ENCODE results near the gene RDM1.
A peak's percentile ranks its signal among the peaks of the same experiment; 100 is the strongest.
"Not testable (repeated sequence)": the region's sequence is repeated elsewhere in the genome, so short reads cannot be mapped to it uniquely, and the experiment has no call there.

RDM1 gene

DNA sequence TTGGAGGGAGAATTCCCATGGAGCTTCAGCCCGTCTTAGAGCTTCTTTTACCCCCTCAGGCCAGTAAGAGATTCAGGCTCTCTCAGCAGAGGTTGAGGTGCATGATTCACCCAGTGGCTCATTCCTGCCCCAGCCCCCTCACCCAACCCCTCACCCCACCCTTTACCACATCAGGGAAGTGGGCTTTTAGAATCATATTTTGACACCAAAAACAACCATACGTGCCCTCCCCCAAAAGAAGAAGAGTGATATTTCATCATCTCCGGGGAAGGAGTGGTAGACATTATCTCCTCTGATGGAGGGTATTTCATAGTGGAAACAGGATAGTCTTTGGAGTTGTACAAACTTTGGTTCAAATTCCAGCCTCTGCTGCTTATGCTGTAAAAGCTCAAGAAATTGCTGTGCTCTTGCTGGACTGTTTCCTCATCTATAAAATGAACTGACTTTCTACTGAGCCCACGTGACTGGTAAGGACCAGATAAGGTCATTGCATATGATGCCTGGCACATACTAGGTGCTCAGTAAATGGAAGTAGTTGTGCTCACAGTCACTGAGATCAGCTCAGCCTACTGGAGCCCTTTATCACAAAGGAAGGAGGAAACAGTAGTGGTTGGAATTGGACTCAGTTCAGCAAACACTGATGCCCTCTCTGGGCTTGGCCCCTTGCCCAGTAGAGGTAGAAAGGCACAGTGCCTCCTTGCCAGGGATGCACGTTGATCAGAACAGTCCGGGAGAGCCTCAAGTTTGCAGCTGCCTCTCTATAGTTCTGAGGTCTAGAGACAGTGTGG lies 32.1 kb downstream of the RDM1 start:
- DNase-seq (ENCODE audit: low read depth in 3 of 3) = no peak

DNA sequence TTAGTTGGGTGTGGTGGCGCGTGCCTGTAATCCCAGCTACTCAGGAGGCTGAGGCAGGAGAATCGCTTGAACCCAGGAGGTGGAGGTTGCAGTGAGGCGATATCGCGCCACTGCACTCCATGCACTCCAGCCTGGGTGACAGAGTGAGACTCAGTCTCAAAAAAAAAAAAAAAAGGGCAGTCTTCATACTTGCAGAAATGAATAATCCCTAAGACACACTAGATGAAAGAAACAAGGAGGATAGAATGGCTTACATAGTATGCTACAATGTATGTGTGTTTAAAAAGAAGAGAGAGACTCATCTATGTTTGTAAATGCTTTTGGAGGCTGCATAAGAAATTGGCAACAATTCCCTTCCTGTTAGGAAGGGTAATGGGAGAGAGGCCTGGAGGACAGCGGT lies 32.8 kb downstream of the RDM1 start:
- not testable (repeated sequence) for DNase-seq (ENCODE audit: low read depth in 3 of 3)

DNA sequence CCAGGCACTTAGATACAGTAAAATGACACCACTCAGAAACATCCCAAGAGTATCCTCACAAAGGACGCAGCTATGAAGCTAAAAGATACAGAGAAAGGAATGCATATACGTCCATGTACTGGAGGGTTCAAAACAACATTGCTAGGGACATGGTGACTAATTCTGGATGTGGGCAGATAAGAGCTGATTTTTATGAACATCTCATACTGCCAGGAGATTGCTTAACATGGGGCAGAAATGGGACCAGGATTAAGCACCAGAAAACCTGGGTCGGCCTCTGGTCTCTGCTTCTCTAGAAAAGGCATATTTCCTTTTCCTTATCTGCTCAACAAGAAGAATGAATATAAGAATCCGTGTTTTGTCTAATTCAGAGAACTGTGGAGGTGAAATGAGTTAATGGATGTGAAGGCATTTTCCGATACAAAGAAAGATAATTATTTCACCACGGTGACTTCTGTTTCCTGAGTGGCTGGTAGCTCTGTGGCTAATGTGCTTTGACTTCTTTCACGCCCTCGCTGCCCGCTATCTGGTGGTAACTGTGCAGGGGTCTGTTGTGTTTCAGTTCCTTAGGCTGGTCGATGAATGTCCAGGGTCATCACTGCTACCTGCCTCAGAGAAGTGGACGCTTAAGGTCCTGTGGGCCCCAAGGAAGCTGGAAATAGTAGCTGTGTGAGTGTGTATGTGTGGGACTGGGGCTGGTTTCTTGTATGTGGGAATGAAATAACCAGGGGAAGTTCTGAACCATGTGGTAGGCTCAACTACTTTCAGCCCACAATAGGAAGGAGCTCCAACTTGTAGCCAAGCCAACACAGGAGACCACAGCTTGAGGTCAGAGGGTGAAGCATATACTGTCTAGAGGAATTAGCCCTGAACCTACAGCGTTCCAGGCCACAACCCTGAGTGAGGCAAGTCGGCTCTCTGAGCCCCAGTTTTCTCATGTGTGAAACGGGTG lies 34.7 kb downstream of the RDM1 start:
- DNase-seq (ENCODE audit: low read depth in 3 of 3) = no peak

DNA sequence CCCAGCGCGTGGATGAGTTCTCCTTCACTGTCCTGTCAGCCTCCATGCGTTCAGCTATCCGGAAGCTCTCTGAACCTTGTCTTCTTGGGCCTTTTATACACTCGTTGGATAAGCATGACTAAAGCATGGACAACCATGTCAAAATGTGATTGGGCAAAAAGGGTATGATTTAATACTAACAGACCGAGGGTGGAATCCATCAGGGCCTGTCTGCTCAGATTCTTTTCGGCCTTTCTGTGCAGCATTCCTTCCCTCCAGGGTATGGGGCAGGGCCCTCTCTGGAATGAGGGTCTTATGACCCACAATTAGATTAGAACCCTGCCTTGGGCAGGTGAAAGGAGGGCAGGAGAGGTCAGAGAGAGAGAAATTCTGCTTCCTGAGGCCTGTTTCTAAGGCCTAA lies 36.4 kb downstream of the RDM1 start:
- no peak for DNase-seq (ENCODE audit: low read depth in 3 of 3)

DNA sequence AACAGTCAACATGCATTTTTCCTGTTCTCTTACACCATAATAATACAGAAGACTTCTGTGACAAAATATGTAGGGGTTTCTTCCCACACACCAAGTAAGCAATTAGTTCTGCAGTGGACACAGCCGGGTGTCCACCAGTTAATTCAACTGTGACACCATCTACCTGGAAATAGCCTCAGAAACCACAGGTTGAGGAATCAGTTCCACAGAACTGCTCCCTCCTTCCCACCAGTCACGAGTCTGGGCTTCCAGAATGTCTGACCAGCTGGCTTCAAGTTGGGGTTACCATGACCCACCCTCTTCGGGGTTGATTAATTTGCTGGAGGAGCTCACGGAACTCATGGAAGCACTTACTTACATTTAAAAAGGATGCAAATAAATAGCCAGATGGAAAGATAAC lies 36.8 kb downstream of the RDM1 start:
- no peak for DNase-seq (ENCODE audit: low read depth in 3 of 3)

DNA sequence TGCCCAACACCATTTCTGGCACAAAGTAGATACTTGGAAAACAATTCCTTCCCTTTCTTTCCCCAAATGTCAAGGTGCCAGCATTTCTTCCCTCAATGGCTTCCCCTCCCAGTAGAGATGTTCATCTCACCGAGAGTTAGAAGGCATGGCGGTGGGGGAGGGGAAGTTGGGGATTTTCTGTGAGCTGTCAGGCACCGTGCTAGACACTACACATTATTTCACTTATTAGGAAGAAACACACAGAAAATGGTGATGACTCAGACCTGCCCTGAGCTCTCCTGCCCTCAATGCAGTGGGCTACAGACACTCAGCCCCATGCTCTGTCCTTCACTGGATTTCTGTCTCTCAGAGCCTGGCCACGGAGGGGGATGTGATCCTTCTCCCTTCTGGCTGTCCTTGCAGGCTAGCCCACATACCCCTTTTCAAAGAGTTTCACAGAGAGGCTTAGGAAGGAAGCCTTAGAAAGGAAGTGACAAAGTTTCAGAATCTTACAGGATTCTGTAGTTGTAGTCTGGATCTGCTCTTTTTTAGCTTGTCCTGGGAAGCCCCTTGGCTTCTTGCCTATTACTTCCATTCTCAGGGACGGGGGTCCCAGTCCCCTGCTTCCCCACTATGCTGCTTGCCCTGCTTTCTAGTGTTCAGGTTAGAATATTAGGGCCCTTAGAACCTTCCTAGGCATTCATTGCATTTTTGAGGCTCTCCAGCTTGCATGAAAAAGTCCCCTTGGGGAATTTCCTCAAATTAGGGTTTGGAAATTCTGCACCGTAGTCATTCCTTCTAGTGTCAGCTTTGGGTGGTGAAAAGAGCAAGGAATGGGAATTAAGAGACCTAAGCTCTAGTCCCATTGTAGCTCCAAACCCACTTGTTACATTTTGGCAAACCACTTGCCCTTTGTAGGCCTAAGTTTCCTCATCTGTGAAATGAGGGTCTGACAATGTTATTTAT lies 38.2 kb downstream of the RDM1 start:
- DNase-seq (ENCODE audit: low read depth in 3 of 3) = peak in 1 of 3 experiments; percentile 61

DNA sequence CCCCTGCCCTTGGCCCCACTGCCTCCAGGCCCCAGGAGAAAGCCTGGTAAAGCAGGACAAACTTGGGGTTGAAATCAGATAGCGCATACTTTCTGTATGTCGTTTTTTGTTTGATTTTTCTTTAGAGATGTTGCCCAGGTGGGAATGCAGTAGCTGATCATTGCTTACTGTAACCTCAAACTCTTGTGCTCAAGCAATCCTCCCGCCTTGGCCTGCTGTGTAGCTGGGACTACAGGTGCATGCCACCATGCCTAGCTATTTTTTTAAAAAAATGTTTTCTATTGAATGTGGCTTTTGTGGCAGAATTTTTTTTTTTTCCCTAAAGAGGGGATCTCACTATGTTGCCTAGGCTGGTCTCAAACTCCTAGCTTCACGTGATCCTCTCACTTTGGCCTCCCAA lies 39.3 kb downstream of the RDM1 start:
- no peak for DNase-seq (ENCODE audit: low read depth in 3 of 3)

DNA sequence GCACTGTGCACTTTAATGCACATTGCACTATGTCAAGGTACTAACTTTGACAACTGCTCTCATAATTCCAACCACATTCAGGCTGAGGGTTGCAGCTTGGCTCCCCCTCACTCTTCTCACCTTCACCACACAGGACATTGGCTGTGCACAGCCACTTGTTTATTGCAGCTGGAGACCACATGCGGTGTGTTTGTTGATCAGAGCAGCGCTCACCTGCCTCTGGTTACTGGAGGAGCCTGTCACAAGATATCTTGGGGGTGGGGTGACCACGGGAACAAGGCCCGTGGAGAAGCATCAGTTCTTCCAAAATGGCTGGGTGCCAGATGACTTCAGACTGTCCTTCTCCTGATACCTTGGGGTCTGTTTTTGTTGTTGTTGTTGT lies 39.8 kb downstream of the RDM1 start:
- no peak for DNase-seq (ENCODE audit: low read depth in 3 of 3)

DNA sequence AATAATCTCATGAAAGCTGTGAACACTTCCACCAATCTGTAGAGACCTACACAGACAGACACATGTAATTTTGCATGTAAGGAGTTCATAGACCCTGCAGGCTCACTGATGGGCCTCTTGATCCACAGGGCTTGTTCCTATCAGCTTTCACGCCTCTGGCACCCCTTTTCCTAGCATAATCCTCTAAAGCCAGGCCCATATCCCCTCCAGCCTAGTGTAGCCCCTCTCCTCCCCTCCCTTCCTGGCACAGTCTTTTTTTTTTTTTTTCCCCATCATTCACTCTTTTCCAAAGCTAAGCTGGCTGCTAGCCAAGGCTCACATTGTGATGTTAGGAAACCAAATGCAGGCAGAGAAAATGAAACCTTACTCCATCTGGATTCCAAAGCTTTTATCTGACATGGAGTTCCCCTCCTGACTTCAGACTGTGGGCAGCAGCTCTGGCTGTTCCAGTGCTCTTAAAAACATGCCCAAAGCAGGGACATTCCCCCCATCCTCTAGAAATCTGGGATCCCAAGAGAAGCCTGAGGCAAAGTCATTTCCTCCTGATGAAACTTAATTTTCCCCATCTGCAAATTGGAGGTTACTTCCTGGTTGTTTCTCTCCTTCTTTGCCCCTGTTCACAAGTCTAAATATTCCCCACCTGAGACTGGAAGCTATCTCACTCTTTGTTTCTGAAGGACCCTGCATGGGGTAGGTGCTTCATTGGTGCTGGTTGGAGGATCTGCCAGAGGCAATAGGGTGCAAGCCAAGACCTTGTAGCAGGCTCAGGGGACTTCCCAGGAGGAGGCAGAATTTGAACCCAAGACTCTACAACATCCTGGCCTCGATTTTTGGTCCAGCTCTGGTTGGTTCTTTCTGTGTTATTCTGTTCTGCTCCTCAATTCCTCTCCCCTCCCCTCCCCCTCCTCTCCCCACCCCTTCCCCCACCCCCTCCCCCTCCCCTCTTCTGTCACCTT lies 40.5 kb downstream of the RDM1 start:
- DNase-seq (ENCODE audit: low read depth in 3 of 3) = no peak

DNA sequence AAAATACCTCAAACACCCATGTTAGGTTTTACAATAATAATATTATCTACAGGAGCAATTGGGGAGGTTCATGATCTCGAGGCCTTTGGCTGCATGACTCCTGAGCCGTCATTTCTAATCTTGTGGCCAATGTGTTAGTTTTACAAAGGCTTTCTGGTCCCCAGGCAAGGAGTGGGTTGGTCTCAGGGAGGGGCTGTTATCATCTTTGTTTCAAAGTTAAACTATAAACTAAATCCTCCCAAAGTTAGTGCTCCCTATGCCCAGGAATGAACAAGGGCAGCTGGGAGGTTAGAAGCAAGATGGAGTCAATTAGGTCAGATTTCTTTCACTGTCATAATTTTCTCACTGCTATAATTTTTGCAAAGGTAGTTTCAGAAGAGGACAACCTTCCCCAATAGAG lies 41.3 kb downstream of the RDM1 start:
- DNase-seq (ENCODE audit: low read depth in 3 of 3) = no peak

DNA sequence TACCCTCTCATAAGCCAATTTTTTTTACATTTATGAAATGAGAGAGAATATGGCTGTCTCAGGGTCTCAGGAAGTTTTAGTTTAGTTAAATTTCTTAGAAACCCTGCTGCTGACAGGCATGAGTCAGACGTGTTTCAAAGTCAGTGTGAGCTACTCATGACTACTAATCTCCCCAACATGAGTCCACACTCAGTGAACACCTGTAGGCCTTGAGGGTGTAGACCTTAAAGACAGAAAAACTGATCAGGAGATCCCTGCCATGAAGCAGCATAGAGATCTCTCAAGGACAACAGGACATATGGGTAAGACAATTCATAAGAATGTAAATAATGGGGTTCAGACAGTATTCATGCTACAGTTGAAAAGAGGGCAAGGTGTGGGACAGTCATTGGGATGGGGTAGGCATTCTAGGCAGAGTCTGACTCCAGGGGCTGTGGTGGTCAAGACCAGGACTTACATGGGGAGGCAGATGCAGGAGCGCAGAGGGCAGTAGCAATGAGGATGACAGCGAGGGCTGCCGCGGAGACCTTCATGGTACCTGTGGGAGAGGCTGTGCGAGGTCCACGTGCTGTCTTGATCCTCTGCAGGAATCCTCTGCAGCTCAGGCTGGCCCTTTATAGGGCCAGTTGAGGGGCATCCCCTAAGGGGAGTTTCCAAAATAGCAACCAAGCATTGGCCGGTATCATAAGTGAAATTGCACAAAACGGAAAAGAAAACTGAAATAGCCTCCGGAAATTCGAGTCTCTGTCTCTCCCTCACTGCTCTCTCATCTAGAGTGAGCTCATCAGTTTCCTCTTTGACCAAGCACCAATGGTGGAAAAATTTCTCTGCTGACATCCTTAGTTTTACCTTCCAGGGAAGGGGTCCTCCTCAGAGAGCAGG lies 50.6 kb downstream of the RDM1 start, which contains the start of gene CCL5:
Gene CCL5, minus strand, starts transcription at position 588 of the 882 bp plus-strand sequence.
- DNase-seq (ENCODE audit: low read depth in 3 of 3) = peak in 1 of 3 experiments; percentile 19

DNA sequence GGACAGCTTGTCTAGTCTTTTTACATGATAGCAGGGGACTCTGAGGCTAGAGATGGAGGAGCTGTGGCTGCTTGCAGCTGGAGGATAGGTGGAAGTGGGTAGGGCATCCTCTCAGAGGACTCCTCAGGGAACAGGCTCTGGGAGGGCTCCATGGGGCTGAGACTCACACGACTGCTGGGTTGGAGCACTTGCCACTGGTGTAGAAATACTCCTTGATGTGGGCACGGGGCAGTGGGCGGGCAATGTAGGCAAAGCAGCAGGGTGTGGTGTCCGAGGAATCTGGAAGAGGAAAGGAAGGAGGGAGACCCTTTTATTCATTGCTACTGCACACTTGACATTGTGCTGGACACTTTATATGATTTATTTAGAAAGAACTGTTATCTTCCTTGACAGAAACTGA lies 52.2 kb downstream of the RDM1 start:
- DNase-seq (ENCODE audit: low read depth in 3 of 3) = no peak

DNA sequence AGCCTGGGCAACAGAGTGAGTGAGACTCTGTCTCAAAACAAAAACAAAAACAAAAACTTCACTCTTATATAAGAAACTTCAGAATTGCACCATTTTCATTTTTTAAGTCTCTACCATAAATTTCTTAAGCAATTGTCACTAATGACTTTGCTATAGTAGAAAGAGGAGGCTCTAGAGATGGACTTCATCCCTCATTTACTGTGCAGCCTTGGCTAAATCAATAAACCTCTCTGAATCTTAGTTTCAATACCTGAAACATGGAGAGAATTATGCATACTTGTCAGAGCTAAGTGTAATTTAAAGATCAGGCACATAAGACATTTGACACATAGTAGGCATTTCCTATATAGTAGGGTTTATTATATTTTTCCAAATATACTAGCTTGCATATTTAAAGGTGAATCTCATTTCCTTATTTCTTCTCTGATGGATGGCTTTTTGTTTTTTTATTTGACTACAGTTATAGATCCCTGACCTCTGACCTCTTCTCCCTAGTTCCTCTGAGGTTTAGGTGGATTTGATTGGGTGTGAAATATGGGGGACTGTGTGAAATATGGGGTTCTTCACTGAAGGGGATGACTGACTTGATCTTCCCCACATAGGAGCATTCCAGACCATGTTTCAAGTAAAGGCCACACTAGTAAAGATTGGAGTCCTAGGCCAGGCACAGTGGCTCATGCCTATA lies 53.1 kb downstream of the RDM1 start:
- no peak for DNase-seq (ENCODE audit: low read depth in 3 of 3)

DNA sequence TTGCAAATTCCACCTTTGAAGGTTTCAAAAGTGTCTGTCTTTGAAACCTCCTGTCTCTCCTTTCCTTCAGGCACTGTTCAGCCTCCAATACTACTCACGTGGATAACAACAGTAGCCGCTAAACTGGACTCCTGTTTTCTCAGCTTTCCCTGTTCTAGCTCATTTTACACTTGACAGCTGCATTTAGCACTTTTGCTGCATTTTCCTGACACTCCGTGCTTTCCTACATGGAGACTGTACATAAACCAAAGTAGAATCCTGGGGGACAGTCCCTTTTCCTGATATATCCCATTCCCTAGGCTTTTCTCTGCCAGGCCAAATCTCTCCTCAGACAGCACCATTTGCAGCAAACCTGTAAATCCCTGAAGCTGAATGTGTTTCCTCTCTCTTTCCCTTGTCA lies 54.0 kb downstream of the RDM1 start:
- DNase-seq (ENCODE audit: low read depth in 3 of 3) = no peak

DNA sequence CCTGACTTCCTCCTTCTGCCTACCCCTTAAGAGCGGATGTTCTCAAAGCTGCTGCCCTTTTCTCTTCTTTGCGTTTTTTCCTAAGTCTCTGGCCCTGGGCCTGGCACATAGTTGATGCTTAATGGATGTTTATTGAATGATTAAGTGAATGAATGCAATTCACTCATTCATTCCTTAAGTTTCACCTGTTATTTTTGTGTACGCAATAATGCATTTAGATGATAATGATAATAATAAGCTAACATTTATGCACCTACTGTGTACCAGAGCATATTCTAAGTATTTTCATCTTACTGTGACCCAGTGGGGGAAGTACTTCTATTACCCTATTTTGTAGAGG lies 54.8 kb downstream of the RDM1 start:
- DNase-seq (ENCODE audit: low read depth in 3 of 3) = no peak

DNA sequence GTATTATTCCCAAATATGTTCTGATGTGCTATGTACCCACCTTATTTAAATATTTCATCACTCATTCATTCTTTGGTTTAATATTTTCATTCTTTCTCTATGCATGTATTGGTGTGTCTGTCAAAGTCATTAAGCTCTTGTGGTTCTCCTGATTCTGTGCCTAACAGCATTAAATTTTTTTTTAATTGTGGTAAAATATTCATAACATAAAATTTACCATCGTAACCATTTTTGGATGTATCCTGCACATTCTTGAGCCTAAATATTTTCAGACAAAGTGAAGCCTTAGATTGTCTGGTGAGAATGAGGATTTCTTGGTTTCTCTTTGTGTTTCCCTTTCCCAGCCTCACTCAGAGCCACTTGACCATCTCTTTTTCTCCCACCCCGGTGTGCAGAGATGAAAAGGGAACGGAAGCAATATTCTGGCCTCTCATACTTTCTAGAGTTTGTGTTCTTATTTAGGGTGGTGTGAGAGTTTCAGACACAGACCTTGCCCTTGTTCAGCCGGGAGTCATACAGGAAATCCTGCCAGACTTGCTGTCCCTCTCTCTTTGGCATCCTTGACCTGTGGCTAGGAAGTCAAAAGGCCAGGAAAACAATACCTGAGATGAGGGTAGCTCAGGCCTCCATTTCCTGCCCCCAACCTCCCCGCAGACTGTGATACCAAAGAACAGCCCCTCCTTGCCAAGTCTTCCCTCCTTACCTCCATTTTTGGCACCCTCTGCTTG lies 55.3 kb downstream of the RDM1 start:
- no peak for DNase-seq (ENCODE audit: low read depth in 3 of 3)

DNA sequence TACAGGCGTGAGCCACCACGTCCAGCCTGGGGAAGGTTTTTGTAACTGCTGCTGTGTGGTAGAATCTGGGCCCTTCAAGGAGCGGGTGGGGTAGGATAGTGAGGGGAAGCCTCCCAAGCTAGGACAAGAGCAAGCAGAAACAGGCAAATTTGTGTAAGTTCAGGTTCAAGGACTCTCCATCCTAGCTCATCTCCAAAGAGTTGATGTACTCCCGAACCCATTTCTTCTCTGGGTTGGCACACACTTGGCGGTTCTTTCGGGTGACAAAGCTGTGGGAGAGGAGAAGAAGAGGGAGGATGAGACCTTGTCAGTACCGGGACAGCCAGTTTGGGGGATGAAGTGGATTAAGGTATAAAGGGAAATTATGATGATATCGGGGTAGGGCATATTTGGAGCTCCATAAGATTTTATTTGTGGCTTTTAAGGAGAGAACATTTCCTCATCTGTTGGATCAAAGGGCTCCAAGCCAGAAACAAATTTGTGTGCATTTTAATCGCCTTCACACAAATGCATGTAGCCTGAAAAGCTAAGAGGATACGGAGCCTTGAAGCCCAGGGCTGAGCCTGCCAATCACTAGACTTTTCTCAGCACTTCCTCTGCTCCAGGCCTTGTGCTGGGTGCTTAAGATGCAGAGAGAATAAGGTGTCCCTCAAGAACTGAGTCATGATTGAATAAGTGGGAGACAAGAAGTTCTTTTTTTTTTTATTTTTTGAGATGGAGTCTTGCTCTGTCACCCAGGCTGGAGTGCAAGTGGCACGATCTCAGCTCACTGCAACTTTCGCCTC lies 58.2 kb downstream of the RDM1 start:
- no peak for DNase-seq (ENCODE audit: low read depth in 3 of 3)

Measured in stimulated activated CD4-positive, alpha-beta T cell treated with anti-CD3 and anti-CD28 coated beads, TNF-alpha, amount 100 ng/mL, for 24 hours (primary cell).